ENCODE data around the gene CAPN12. TPM values are rescaled to one million over a fixed set of nuclear protein-coding genes. Genes with fewer than 3 reads are reported as not detected.

Gene CAPN12
- total RNA-seq, 1 experiment from 2014 or later = 8.8 TPM

DNA sequence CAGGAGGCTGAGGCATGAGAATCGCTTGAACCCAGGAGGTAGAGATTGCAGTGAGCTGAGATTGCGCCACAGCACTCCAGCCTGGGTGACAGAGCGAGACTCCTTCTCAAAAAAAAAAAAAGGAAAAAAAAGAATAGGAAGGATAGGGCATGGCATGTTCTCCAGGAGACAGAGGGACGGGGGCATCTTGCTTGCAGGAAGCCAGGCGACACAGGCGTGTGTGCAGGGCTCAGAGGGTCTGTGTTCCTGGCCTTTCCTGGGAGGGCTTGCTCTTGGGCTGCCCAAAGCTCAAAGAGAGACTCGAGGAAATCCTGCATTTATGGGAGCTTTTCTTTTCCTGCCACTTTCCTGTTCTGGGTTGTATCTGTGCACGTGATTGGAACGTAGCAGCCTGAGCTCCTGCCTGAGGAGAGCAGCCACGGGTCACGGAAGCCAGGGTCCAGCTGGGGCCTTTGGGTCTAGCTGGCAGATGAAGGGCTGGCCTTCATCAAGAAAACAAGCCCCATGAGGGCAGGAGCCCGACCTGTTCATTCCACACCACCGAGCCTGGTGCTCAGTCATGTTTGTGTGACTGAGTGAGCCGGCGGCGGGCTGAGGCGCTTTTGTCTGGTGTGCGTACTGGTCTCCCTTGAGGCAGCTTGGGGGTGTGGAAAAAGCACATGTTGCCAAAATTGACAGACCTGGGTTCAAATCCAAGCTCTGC is 44.5 kb downstream of the CAPN12 start:
- no peak for DNase-seq (ENCODE audit: low read depth, low spot score)
- Histone ChIP-seq H3K9ac (ENCODE audit: low read length) (no peak overlapping the region), H3K9me3 (ENCODE audit: control insufficient read depth in 1 of 2, insufficient read depth in 1 of 2, low read depth in 1 of 2, low read length in 2 of 2) (no peaks in the 10 kb centered on the region), H4K20me1 (ENCODE audit: insufficient read depth) (no peaks in the 10 kb centered on the region), H2AFZ (ENCODE audit: low read depth, low read length, poor library complexity, severe bottlenecking) (no peak overlapping the region), H3K36me3 (ENCODE audit: control insufficient read depth in 1 of 2, insufficient read depth in 2 of 2, low read length in 2 of 2) (peaks cover 17 to 80% of the 10 kb centered on the region in 2 experiments; a peak in 3 of 4 replicates), H3K4me1 (ENCODE audit: control insufficient read depth in 1 of 2, insufficient read depth in 2 of 2, low read length in 2 of 2) (peaks cover 0 to 34% of the 10 kb centered on the region in 2 experiments; a peak in 2 of 4 replicates), H3K9me2 (ENCODE audit: insufficient read depth) (no peaks in the 10 kb centered on the region), H3K27ac (ENCODE audit: low read depth, low read length) (no peak overlapping the region; the same call in 1 of the 2 replicates), H3K4me2 (ENCODE audit: low read length) (no peak overlapping the region), H3K27me3 (ENCODE audit: insufficient read depth, low read length) (no peaks in the 10 kb centered on the region), H3K4me3 (replicated peaks in 1 of 2; ENCODE audit: low read depth in 1 of 2, low read length in 2 of 2) (no peak overlapping the region), H3K79me2 (ENCODE audit: insufficient read depth, low read length) (peaks cover 99% of the 10 kb centered on the region)
- no TSS peak for BruUV-seq (replicated peaks)
- no peak for ATAC-seq
- TF ChIP-seq ZFX (IDR thresholded peaks at IDR 0.05) = no peak
- ChIA-PET POLR2A (interaction anchor here (0.6 kb wide), 1 partner anchor 374 kb away, joined by 3 read pairs; no protein-coding TSS in a partner anchor), RAD21 (ENCODE audit: low non-redundant PET in 1 of 2, low total read pairs in 2 of 2, uncharacterized antibody in 2 of 2, unreplicated experiment in 2 of 2) (no interaction called here), CTCF (no interaction called here)
- intact Hi-C loops (cut with micrococcal nuclease) = no loop called here

DNA sequence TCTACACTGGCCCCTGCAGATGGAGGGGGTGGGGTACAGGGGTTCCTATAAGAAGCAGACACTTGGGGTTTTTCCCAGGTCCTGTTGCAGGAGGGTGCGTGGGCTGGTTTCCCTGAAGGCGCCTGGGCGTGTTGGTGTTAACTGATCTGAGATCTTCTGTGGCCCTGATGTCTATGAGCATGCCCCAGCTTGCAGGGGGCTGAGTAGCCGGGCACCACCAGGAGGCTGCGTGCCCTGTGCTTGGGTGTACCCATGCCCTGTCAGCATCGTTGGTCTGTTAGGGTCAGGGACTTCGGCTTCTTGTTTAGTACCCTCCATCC is 45.3 kb downstream of the CAPN12 start:
- Histone ChIP-seq H3K79me2 (ENCODE audit: insufficient read depth, low read length) (peaks cover 99% of the 10 kb centered on the region), H3K9me3 (ENCODE audit: control insufficient read depth in 1 of 2, insufficient read depth in 1 of 2, low read depth in 1 of 2, low read length in 2 of 2) (no peaks in the 10 kb centered on the region), H3K36me3 (ENCODE audit: control insufficient read depth in 1 of 2, insufficient read depth in 2 of 2, low read length in 2 of 2) (peaks cover 13 to 77% of the 10 kb centered on the region in 2 experiments; a peak in 3 of 4 replicates), H3K4me2 (ENCODE audit: low read length) (no peak overlapping the region), H3K27ac (ENCODE audit: low read depth, low read length) (no peak overlapping the region), H3K9me2 (ENCODE audit: insufficient read depth) (no peaks in the 10 kb centered on the region), H3K4me1 (ENCODE audit: control insufficient read depth in 1 of 2, insufficient read depth in 2 of 2, low read length in 2 of 2) (peaks cover 7 to 42% of the 10 kb centered on the region in 2 experiments), H3K4me3 (replicated peaks in 1 of 2; ENCODE audit: low read depth in 1 of 2, low read length in 2 of 2) (no peak overlapping the region), H3K27me3 (ENCODE audit: insufficient read depth, low read length) (no peaks in the 10 kb centered on the region), H4K20me1 (ENCODE audit: insufficient read depth) (no peaks in the 10 kb centered on the region), H3K9ac (ENCODE audit: low read length) (no peak overlapping the region), H2AFZ (ENCODE audit: low read depth, low read length, poor library complexity, severe bottlenecking) (no peak overlapping the region)
- ChIA-PET RAD21 (ENCODE audit: low non-redundant PET in 1 of 2, low total read pairs in 2 of 2, uncharacterized antibody in 2 of 2, unreplicated experiment in 2 of 2) (no interaction called here), CTCF (no interaction called here), POLR2A (no interaction called here)
- BruUV-seq (replicated peaks) = no TSS peak
- intact Hi-C loops (cut with micrococcal nuclease) = no loop called here
- TF ChIP-seq EGR1 (IDR thresholded peaks at IDR 0.05; ENCODE audit: low read depth) = no peak
- TF ChIP-seq TCF7L2 (IDR thresholded peaks at IDR 0.05; ENCODE audit: borderline replicate concordance, extremely low read depth, insufficient read depth, insufficient read length) = no peak
- no peak for TF ChIP-seq RAD21 (IDR thresholded peaks at IDR 0.05; ENCODE audit: low read depth)
- no peak for TF ChIP-seq EZH2 (IDR thresholded peaks at IDR 0.05)
- no peak for TF ChIP-seq JUND (IDR thresholded peaks at IDR 0.05)
- no peak for TF ChIP-seq CEBPB (IDR thresholded peaks at IDR 0.05; ENCODE audit: low read depth)
- TF ChIP-seq ELF1 (IDR thresholded peaks at IDR 0.05; ENCODE audit: borderline replicate concordance, low read depth) = no peak
- TF ChIP-seq, protein P1, sequence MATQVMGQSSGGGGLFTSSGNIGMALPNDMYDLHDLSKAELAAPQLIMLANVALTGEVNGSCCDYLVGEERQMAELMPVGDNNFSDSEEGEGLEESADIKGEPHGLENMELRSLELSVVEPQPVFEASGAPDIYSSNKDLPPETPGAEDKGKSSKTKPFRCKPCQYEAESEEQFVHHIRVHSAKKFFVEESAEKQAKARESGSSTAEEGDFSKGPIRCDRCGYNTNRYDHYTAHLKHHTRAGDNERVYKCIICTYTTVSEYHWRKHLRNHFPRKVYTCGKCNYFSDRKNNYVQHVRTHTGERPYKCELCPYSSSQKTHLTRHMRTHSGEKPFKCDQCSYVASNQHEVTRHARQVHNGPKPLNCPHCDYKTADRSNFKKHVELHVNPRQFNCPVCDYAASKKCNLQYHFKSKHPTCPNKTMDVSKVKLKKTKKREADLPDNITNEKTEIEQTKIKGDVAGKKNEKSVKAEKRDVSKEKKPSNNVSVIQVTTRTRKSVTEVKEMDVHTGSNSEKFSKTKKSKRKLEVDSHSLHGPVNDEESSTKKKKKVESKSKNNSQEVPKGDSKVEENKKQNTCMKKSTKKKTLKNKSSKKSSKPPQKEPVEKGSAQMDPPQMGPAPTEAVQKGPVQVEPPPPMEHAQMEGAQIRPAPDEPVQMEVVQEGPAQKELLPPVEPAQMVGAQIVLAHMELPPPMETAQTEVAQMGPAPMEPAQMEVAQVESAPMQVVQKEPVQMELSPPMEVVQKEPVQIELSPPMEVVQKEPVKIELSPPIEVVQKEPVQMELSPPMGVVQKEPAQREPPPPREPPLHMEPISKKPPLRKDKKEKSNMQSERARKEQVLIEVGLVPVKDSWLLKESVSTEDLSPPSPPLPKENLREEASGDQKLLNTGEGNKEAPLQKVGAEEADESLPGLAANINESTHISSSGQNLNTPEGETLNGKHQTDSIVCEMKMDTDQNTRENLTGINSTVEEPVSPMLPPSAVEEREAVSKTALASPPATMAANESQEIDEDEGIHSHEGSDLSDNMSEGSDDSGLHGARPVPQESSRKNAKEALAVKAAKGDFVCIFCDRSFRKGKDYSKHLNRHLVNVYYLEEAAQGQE (IDR thresholded peaks at IDR 0.05; ENCODE audit: low read depth) = no peak
- TF ChIP-seq, protein P2, sequence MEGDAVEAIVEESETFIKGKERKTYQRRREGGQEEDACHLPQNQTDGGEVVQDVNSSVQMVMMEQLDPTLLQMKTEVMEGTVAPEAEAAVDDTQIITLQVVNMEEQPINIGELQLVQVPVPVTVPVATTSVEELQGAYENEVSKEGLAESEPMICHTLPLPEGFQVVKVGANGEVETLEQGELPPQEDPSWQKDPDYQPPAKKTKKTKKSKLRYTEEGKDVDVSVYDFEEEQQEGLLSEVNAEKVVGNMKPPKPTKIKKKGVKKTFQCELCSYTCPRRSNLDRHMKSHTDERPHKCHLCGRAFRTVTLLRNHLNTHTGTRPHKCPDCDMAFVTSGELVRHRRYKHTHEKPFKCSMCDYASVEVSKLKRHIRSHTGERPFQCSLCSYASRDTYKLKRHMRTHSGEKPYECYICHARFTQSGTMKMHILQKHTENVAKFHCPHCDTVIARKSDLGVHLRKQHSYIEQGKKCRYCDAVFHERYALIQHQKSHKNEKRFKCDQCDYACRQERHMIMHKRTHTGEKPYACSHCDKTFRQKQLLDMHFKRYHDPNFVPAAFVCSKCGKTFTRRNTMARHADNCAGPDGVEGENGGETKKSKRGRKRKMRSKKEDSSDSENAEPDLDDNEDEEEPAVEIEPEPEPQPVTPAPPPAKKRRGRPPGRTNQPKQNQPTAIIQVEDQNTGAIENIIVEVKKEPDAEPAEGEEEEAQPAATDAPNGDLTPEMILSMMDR (IDR thresholded peaks at IDR 0.05 in 2 of 3, conservative IDR thresholded peaks at IDR 0.05 in 1 of 3; ENCODE audit: borderline replicate concordance in 1 of 3, insufficient read depth in 1 of 3, low read depth in 2 of 3, low read length in 2 of 3) = no peak
- TF ChIP-seq YY1 (IDR thresholded peaks at IDR 0.05; ENCODE audit: extremely low read depth, insufficient replicate concordance, low read depth, low read length) = no peak
- TF ChIP-seq, protein P3, sequence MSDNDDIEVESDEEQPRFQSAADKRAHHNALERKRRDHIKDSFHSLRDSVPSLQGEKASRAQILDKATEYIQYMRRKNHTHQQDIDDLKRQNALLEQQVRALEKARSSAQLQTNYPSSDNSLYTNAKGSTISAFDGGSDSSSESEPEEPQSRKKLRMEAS (IDR thresholded peaks at IDR 0.05) = no peak
- no peak for DNase-seq (ENCODE audit: low read depth, low spot score)
- ATAC-seq = no peak
